Activated CD8-positive, alpha-beta memory T cell treated with anti-CD3 and anti-CD28 coated beads for 36 hours (primary cell): ENCODE measurements around the gene CPM. TPM values are rescaled to one million over a fixed set of nuclear protein-coding genes. Genes with fewer than 3 reads are reported as not detected.

Experiments used
- CTCF ChIA-PET: fragments of 350-600 bp; sonication (Branson Sonifier 250); formaldehyde crosslinking; loops from one replicate; lab custom pipeline; 2021; ENCODE audit warnings: antibody characterized with exemption; lab: Charles Lee
- POLR2A ChIA-PET: fragments of 350-600 bp; sonication (Branson Sonifier 250); formaldehyde crosslinking; loops from one replicate; lab custom pipeline; 2021; ENCODE audit warnings: antibody characterized with exemption; lab: Charles Lee
- total RNA-seq, 2 experiments: library from RNA; stranded (reverse); gene quantifications; one replicate each; pipeline ENCODE4 v1.2.3, GENCODE V29; 2021

The CPM gene
- total RNA-seq: 1 to 10 TPM; 1.8 to 2.7 TPM

GRCh38 chr12:68932961-68933893 is at the start of gene CPM:
CPM (minus strand) TSS chr12:68933171; CDS start chr12:68932837, 334 bp downstream.
- POLR2A ChIA-PET: no interaction called here
- CTCF ChIA-PET: interaction anchor here (0.6 kb wide), 1 partner anchor 1153 kb away, joined by 4 read pairs; no protein-coding TSS in a partner anchor

- ChIA-PET CTCF (no interaction called here), POLR2A (no interaction called here)
Observed at GRCh38 chr12:68981516-68981915, 48.5 kb upstream of the CPM start.

- CTCF ChIA-PET: no interaction called here
- POLR2A ChIA-PET: no interaction called here
Observed at GRCh38 chr12:68980476-68981212, 47.7 kb upstream of the CPM start.

- POLR2A ChIA-PET: no interaction called here
- CTCF ChIA-PET: no interaction called here
Observed at GRCh38 chr12:68978678-68979077, 45.7 kb upstream of the CPM start.

GRCh38 chr12:68977909-68978610 is 45.1 kb upstream of the CPM start:
- CTCF ChIA-PET: no interaction called here

GRCh38 chr12:68977335-68977734 is 44.4 kb upstream of the CPM start:
- ChIA-PET CTCF (interaction anchor here (0.6 kb wide), 1 partner anchor 69 kb away, joined by 3 read pairs; no protein-coding TSS in a partner anchor), POLR2A (no interaction called here)

More at GRCh38 chr12:68977909-68978610, 45.1 kb upstream of the CPM start:
- POLR2A ChIA-PET: no interaction called here

GRCh38 chr12:68976395-68976841 is 43.4 kb upstream of the CPM start:
- POLR2A ChIA-PET: no interaction called here
- CTCF ChIA-PET: no interaction called here

- ChIA-PET CTCF (no interaction called here), POLR2A (no interaction called here)
Observed at GRCh38 chr12:68975811-68976210, 42.8 kb upstream of the CPM start.

GRCh38 chr12:68972595-68972994 is 39.6 kb upstream of the CPM start:
- CTCF ChIA-PET: no interaction called here

GRCh38 chr12:68971404-68971803 is 38.4 kb upstream of the CPM start:
- ChIA-PET CTCF (no interaction called here), POLR2A (interaction anchor here (0.7 kb wide), 1 partner anchor 103 kb away, joined by 6 read pairs; no protein-coding TSS in a partner anchor)

More at GRCh38 chr12:68972595-68972994, 39.6 kb upstream of the CPM start:
- POLR2A ChIA-PET: no interaction called here

- CTCF ChIA-PET: no interaction called here
- POLR2A ChIA-PET: interaction anchor here (0.7 kb wide), 1 partner anchor 102 kb away, joined by 6 read pairs; no protein-coding TSS in a partner anchor
Observed at GRCh38 chr12:68970951-68971350, 38.0 kb upstream of the CPM start.

- ChIA-PET CTCF (no interaction called here), POLR2A (no interaction called here)
Observed at GRCh38 chr12:68970306-68970705, 37.3 kb upstream of the CPM start.

GRCh38 chr12:68967046-68967445 is 34.1 kb upstream of the CPM start:
- POLR2A ChIA-PET: no interaction called here
- CTCF ChIA-PET: interaction anchor here (1.1 kb wide), 1 partner anchor 12 kb away, joined by 3 read pairs; no protein-coding TSS in a partner anchor

- CTCF ChIA-PET: no interaction called here
Observed at GRCh38 chr12:68963856-68964745, 31.1 kb upstream of the CPM start.

GRCh38 chr12:68962877-68963855 is 30.2 kb upstream of the CPM start:
- ChIA-PET POLR2A (no interaction called here), CTCF (interaction anchor here (0.6 kb wide), 1 partner anchor 326 kb away, joined by 6 read pairs; no protein-coding TSS in a partner anchor)

More at GRCh38 chr12:68963856-68964745, 31.1 kb upstream of the CPM start:
- POLR2A ChIA-PET: no interaction called here

- CTCF ChIA-PET: no interaction called here
- POLR2A ChIA-PET: no interaction called here
Observed at GRCh38 chr12:68959891-68960464, 27.0 kb upstream of the CPM start.
